Vagina (tissue), 2 donors: ENCODE results near the gene WIPF2.

ENCODE experiments used
- POLR2A ChIP-seq, 2 donors: fragments of 450-650 bp; IDR thresholded peaks; one replicate each; pipeline ENCODE4 v1.6.1; 2017; ENCODE audit warnings: antibody characterized with exemption in 2 of 2, mild to moderate bottlenecking in 2 of 2, moderate library complexity in 2 of 2
- TF ChIP-seq, protein P1 (sequence below), 3 experiments: fragments of 450-650 bp in 2 of 3; fragments of 200-600 bp in 1 of 3; sonication (generic) in 1 of 3; IDR thresholded peaks; one replicate each; pipeline ENCODE4 v1.5.1; 2017 to 2019; ENCODE audit warnings: antibody characterized with exemption in 3 of 3, mild to moderate bottlenecking in 2 of 3, moderate library complexity in 2 of 3

GRCh38 chr17:40312131-40312731 is 93.1 kb downstream of the WIPF2 start:
- TF ChIP-seq, protein P1, sequence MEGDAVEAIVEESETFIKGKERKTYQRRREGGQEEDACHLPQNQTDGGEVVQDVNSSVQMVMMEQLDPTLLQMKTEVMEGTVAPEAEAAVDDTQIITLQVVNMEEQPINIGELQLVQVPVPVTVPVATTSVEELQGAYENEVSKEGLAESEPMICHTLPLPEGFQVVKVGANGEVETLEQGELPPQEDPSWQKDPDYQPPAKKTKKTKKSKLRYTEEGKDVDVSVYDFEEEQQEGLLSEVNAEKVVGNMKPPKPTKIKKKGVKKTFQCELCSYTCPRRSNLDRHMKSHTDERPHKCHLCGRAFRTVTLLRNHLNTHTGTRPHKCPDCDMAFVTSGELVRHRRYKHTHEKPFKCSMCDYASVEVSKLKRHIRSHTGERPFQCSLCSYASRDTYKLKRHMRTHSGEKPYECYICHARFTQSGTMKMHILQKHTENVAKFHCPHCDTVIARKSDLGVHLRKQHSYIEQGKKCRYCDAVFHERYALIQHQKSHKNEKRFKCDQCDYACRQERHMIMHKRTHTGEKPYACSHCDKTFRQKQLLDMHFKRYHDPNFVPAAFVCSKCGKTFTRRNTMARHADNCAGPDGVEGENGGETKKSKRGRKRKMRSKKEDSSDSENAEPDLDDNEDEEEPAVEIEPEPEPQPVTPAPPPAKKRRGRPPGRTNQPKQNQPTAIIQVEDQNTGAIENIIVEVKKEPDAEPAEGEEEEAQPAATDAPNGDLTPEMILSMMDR (IDR thresholded peaks at IDR 0.05): no peak
- TF ChIP-seq POLR2A (IDR thresholded peaks at IDR 0.05): no peak
